Cardiac fibroblast (primary cell): ENCODE data around the gene DDR1.
"Not testable (repeated sequence)": the region's sequence is repeated elsewhere in the genome, so short reads cannot be mapped to it uniquely, and the experiment has no call there.

Experiments used
- DNase-seq, 2 donors: peaks; one replicate each; pipeline versions ENCODE4 v3.0.0 to v3.0.0-alpha.2; 2010; ENCODE audit warnings: low read depth in 2 of 2
- H3K4me3 ChIP-seq, 2 donors: replicated peaks in 1 of 2; 1 replicate in 1 of 2; 2 replicates in 1 of 2; pipeline ENCODE4 v1.5.1; 2011; ENCODE audit warnings: low read depth in 2 of 2, low read length in 2 of 2, mild to moderate bottlenecking in 2 of 2, moderate library complexity in 1 of 2
- CTCF ChIP-seq: IDR thresholded peaks from one replicate; pipeline ENCODE4 v1.5.1; 2011; ENCODE audit warnings: low read depth, mild to moderate bottlenecking, low read length, inconsistent platforms

The DDR1 gene

GRCh38 chr6:30896541-30896940 lies 12.2 kb downstream of the DDR1 start:
- no peak overlapping the region for H3K4me3 ChIP-seq
- no peak for TF ChIP-seq CTCF
- no peak for DNase-seq

- no peak overlapping the region for H3K4me3 ChIP-seq
- DNase-seq, result no peak
- no peak for TF ChIP-seq CTCF
These were observed 13.6 kb downstream of the DDR1 start for GRCh38 chr6:30897882-30898281.

GRCh38 chr6:30898750-30899360 lies 14.5 kb downstream of the DDR1 start:
- no peak for TF ChIP-seq CTCF
- H3K4me3 ChIP-seq, result no peak overlapping the region
- DNase-seq, result no peak

GRCh38 chr6:30900863-30901417 lies 16.6 kb downstream of the DDR1 start:
- DNase-seq, result no peak
- no peak for TF ChIP-seq CTCF
- no peak overlapping the region for H3K4me3 ChIP-seq

DNA sequence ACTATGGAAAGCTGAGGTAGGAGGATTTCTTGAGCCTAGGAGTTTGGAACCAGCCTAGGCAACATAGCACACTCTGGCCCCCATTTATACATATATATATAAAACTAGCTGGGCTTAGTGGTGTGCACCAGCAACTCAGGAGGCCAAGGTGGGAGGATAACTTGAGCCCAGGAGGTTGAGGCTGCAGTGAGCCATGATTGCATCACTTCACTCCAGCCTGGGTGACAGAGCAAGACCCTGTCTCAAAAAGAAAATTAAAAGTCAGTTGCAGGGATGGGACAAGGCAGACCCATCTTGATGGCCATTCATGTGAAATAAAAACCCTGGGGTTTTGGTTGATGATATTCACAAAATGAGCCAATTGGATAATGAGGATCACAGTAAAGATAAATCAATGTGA lies 17.1 kb downstream of the DDR1 start:
- no peak for TF ChIP-seq CTCF
- H3K4me3 ChIP-seq, result no peak overlapping the region
- no peak for DNase-seq

DNA sequence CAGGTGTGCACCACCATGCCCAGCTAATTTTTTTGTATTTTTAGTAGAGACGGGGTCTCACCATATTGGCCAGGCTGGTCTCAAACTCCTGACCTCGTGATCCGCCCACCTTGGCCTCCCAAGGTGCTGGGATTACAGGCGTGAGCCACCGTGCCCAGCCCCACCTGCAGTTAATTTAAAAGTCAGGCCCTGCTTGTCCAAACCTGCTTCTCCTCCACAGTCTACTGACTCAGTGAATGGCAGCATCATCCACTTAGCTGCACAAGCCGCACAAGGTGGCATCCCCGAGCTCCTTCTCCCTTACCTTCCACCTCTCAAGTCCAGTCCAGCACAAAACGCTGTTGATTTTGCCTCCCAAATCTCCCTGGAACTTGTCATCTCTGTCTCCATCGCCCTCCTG lies 17.9 kb downstream of the DDR1 start:
- H3K4me3 ChIP-seq, DNase-seq: not testable (repeated sequence)

- H3K4me3 ChIP-seq, result no peak overlapping the region
These were observed 18.4 kb downstream of the DDR1 start for GRCh38 chr6:30902709-30903108.

More at GRCh38 chr6:30902709-30903108, 18.4 kb downstream of the DDR1 start:
- TF ChIP-seq CTCF, result no peak
- no peak for DNase-seq
